GM23338 (cell line): ENCODE results near the gene GNG7.
"Not testable (repeated sequence)": the region's sequence is repeated elsewhere in the genome, so short reads cannot be mapped to it uniquely, and the experiment has no call there.

Experiments
- CREB1 ChIP-seq: fragments of 250-450 bp; sonication (Bioruptor Pico); IDR thresholded peaks from 2 replicates; pipeline ENCODE4 v1.5.0; 2020; ENCODE audit warnings: low read depth, mild to moderate bottlenecking, moderate library complexity
- EZH2 ChIP-seq: fragments of 200-600 bp; sonication (generic); IDR thresholded peaks from one replicate; pipeline ENCODE4 v1.8.0; 2017; ENCODE audit warnings: antibody characterized with exemption, mild to moderate bottlenecking, low read depth; ENCODE audit not compliant: unreplicated experiment
- EZH2phosphoT487 ChIP-seq: fragments of 200-600 bp; sonication (generic); IDR thresholded peaks from one replicate; pipeline ENCODE4 v1.8.1; 2018; ENCODE audit warnings: antibody characterized with exemption; ENCODE audit not compliant: unreplicated experiment
- JUNB ChIP-seq: IDR thresholded peaks from one replicate; pipeline ENCODE4 v1.6.1; 2016; ENCODE audit warnings: antibody characterized with exemption; ENCODE audit not compliant: unreplicated experiment
- NANOG ChIP-seq: IDR thresholded peaks from 2 replicates; pipeline ENCODE4 v1.6.1; 2016; ENCODE audit warnings: antibody characterized with exemption, borderline replicate concordance
- POLR2AphosphoS5 ChIP-seq: IDR thresholded peaks from 2 replicates; pipeline ENCODE4 v1.6.1; 2016; ENCODE audit warnings: antibody characterized with exemption, low read depth
- ZNF114 ChIP-seq: fragments of 250-450 bp; sonication (Bioruptor Pico); IDR thresholded peaks from 2 replicates; pipeline ENCODE4 v1.5.0; 2020; ENCODE audit warnings: mild to moderate bottlenecking, moderate library complexity
- ZNF331 ChIP-seq: fragments of 250-450 bp; sonication (Bioruptor Pico); IDR thresholded peaks from 2 replicates; pipeline ENCODE4 v1.5.0; 2020; ENCODE audit warnings: low read depth, mild to moderate bottlenecking, moderate library complexity
- TF ChIP-seq, protein P1 (sequence below), 2 experiments: fragments of 200-600 bp in 1 of 2; sonication (generic) in 1 of 2; conservative IDR thresholded peaks; 2 replicates each; pipeline versions ENCODE4 v1.5.1 to v1.6.1; 2016 to 2017; ENCODE audit warnings: antibody characterized with exemption in 2 of 2, low read depth in 2 of 2, mild to moderate bottlenecking in 2 of 2, moderate library complexity in 1 of 2
- TF ChIP-seq, protein P2 (sequence below): IDR thresholded peaks from one replicate; pipeline ENCODE4 v1.6.1; 2018; ENCODE audit warnings: antibody characterized with exemption; ENCODE audit not compliant: unreplicated experiment
- TF ChIP-seq, protein P3 (sequence below): IDR thresholded peaks from 2 replicates; pipeline ENCODE4 v1.6.1; 2016; ENCODE audit warnings: antibody characterized with exemption

DNA sequence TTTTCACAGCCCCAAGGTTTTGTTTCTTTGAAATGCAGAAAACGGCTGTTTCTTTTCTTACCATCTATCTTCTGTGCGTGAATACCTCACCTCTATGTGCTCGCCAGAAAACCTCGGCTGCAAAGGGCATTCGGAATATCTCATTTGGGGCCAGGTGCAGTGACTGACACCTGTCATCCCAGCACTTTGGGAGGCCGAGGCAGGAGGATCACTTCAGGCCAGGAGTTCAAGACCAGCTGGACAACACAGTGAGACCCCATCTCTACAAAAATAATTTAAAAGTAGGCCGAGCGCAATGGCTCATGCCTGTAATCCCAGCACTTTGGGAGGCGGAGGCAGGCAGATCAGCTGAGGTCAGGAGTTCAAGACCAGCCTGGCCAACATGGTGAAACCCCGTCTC, 35.1 kb downstream of the GNG7 start:
- TF ChIP-seq, protein P1, sequence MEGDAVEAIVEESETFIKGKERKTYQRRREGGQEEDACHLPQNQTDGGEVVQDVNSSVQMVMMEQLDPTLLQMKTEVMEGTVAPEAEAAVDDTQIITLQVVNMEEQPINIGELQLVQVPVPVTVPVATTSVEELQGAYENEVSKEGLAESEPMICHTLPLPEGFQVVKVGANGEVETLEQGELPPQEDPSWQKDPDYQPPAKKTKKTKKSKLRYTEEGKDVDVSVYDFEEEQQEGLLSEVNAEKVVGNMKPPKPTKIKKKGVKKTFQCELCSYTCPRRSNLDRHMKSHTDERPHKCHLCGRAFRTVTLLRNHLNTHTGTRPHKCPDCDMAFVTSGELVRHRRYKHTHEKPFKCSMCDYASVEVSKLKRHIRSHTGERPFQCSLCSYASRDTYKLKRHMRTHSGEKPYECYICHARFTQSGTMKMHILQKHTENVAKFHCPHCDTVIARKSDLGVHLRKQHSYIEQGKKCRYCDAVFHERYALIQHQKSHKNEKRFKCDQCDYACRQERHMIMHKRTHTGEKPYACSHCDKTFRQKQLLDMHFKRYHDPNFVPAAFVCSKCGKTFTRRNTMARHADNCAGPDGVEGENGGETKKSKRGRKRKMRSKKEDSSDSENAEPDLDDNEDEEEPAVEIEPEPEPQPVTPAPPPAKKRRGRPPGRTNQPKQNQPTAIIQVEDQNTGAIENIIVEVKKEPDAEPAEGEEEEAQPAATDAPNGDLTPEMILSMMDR (conservative IDR thresholded peaks at IDR 0.05; ENCODE audit: low read depth in 2 of 2) = not testable (repeated sequence)
- TF ChIP-seq EZH2; POLR2AphosphoS5; EZH2phosphoT487; JUNB; CREB1 (CRISPR knock-in tag); ZNF331; NANOG; ZNF114 (CRISPR knock-in tag): not testable (repeated sequence)
- TF ChIP-seq, protein P2, sequence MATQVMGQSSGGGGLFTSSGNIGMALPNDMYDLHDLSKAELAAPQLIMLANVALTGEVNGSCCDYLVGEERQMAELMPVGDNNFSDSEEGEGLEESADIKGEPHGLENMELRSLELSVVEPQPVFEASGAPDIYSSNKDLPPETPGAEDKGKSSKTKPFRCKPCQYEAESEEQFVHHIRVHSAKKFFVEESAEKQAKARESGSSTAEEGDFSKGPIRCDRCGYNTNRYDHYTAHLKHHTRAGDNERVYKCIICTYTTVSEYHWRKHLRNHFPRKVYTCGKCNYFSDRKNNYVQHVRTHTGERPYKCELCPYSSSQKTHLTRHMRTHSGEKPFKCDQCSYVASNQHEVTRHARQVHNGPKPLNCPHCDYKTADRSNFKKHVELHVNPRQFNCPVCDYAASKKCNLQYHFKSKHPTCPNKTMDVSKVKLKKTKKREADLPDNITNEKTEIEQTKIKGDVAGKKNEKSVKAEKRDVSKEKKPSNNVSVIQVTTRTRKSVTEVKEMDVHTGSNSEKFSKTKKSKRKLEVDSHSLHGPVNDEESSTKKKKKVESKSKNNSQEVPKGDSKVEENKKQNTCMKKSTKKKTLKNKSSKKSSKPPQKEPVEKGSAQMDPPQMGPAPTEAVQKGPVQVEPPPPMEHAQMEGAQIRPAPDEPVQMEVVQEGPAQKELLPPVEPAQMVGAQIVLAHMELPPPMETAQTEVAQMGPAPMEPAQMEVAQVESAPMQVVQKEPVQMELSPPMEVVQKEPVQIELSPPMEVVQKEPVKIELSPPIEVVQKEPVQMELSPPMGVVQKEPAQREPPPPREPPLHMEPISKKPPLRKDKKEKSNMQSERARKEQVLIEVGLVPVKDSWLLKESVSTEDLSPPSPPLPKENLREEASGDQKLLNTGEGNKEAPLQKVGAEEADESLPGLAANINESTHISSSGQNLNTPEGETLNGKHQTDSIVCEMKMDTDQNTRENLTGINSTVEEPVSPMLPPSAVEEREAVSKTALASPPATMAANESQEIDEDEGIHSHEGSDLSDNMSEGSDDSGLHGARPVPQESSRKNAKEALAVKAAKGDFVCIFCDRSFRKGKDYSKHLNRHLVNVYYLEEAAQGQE = not testable (repeated sequence)
- TF ChIP-seq, protein P3, sequence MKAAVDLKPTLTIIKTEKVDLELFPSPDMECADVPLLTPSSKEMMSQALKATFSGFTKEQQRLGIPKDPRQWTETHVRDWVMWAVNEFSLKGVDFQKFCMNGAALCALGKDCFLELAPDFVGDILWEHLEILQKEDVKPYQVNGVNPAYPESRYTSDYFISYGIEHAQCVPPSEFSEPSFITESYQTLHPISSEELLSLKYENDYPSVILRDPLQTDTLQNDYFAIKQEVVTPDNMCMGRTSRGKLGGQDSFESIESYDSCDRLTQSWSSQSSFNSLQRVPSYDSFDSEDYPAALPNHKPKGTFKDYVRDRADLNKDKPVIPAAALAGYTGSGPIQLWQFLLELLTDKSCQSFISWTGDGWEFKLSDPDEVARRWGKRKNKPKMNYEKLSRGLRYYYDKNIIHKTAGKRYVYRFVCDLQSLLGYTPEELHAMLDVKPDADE = not testable (repeated sequence)
